T-helper 1 cell (primary cell): ENCODE results near the gene CDKN2AIPNL.
"Not testable (repeated sequence)": the region's sequence is repeated elsewhere in the genome, so short reads cannot be mapped to it uniquely, and the experiment has no call there.

ENCODE experiments used
- DNase-seq, 5 donors: peaks; one replicate each; pipeline ENCODE4 v3.0.0-alpha.2; 2012 to 2020

CDKN2AIPNL gene

DNA sequence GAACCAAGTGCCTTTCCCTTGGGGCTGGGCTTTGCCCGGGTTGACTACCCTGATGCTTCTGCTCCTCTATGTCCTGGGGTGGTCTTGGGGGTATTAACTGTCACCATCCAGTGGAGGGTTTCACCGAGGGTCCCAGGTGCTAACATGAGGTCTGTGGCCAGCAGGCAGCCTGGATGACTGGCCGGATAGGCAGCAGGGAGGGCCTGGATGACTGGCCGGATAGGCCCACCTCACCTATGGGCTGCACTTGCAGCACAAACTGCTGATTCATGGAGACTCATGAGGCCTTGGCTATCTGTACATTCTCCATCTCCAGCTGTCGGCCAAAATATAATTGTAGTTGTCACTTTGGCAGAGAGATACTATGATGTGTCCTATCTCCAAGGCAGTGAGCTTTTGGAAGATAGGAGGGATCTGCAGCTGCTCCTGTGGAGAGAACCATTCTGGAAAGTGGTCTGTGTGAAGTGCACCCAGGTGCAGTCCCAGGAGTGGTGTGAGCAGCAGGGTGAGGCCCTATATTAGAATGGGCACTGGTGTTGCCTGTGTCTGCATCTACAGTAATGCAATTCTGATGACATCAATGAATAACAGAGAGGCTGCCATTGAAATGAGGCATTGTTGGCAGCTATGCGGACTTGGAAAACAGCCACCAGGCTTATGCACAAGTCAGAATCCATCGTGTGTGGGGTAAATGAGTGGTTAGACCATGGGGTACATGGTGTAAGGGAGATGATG, 26.3 kb upstream of the CDKN2AIPNL start:
- no peak for DNase-seq

DNA sequence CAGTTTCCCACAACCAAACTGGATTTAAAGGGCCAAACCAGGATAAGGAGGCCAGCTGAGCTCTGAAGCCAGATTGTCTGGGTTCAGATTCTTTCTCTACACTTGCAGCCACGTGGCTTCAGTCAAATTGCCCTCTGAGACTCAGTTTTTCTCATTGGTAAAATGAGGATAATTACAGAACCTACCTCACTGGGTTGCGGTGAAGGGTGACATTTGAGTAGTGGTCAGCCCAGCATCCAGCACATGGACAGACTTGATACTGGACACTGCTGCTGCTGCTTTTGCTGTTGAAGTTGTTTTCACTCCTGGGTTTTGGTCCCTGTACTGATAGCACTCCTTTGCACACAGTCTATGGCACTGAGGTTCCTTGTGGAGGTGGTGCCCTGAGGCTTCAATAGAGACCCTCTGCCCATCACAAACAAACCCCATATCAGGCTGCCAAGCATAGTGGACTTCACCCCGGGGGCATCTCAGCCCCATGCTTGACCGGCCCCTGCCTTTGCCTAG, 25.7 kb upstream of the CDKN2AIPNL start:
- no peak for DNase-seq

DNA sequence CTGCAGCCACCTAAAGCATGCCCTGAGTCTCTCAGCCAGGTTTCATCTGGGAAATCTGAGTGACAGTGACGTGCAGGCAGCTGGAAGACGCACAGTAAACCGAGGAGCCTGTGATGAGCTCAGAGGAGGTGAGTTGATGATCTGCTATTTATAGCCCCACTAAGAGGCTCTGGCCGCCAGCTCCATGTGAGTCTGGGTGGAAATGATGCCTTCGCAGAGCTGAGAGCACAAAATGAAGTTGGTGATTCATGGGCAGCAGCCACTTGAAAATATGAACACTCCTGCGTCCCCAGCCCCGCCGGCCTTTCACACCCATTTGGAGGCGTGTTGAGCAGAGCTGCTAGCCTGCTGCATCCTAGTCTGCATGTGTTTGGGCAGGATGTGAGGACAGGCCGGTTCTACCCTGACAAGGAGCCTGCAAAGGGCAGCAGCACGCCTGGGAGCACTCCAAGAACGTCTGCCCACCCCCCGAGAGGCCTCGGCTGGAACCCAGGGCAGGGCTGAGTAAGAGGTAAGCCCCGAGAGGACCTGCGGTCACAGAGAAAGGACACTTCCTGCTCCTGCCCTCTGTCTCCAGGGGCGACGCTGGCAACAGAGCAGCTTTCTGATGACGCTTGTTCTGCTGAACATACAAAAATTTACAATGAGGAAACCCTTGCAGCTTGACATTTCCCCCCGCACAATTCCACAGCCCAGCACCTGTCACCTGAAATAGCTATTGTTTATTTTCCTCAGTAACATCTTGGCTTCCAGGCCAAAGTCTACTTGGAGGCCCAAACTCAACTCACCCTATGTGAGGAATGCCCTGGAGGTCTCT, 25.1 kb upstream of the CDKN2AIPNL start:
- DNase-seq, result peak in 4 of 5 donors; percentile 16 to 71 (median 20)

DNA sequence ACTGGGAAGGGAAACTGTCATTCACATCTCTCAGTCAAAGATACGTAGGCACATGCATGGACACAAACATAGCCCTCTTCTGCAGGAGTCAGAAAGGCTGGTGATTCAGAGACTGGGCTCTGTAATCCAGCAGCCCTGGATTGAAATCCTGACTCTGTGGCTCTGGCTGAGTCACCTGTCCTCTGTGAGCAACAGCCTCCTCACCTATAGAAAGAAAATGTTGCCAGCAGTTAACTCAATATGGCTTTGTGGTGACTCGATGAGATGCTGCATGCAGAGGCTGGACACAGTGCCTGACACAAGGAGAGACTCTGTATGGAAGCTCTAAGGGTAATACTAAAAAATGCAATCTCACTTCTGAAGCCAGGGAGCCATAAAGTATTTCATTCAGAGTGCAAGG, 23.9 kb upstream of the CDKN2AIPNL start:
- DNase-seq, result no peak

DNA sequence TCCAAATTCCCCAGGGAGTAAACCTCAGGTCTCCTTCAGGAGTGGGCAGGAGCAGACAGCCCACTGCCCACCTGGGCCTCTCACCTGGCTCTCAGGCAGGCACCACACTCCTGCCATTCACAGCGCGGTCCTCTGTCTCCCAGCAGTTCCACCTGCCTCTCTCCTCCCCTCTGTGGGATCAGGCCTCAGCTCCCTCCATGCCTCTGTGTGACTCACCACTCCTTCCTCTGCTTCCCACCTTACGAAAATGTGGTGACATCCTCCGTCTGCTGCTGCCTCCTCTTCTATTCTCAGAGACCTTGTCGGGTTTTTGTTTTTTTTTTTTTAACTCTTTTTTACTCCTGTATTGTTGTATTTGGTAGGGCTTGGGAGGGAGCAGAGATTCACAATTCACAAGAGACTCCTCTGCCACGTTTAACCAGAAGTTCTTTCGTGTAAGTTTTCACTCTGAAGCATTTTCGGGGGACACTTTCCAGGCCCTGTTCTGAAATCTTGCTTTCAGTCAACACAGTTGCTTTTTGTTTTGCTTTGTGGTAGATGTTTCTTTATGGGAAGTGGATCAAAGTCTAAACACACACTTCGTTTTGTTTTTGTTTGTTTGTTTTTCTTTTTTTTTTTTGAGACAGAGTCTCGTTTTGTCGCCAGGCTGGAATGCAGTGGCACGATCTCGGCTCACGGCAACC, 21.1 kb upstream of the CDKN2AIPNL start:
- DNase-seq, result no peak

DNA sequence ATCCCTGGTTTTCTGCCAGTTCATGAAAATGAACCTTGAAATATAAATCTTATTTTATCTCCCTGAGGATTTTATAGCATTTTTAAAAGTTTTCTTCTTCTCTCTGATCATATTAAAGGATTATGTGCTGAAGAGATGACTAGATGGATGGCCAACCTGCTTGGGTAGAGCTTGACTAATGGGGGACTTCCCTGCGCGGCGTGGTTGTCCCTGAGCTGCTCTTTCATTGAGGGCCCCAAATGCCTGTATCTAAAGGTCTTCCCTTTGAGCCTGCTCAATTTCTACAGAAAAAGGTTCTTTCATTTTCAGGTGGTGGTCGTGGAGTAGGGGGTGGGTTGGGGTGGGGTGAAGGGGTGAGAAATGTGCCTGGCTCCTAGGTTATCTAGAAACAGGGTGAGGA, 20.5 kb upstream of the CDKN2AIPNL start:
- no peak for DNase-seq

DNA sequence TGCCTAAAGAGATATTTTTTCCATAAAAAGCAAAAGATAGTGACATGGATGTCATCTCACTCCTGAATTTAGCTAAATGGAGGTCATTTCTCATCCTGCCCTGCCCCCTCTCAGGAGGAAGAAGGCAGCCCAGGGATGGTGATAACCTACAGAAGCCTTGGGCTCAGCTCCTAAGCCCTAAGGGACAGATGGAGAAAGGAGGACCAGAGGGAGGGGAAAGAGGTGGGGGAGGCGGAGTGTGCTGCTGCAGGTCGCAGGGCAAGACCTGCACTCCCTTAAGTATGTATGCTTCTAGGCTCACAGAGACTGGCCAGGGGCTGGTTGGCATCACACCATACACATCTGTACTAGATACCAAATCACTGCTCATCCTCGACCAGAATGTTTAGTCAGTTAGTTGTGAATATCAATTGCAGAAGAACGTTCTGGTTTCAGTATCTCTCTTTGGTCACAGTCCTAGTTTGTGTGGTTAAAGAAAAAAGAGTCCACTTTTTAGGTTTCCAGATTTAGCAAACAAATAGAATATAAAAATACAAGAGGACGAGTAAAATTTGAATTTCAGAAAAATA, 18.4 kb upstream of the CDKN2AIPNL start:
- DNase-seq, result no peak

DNA sequence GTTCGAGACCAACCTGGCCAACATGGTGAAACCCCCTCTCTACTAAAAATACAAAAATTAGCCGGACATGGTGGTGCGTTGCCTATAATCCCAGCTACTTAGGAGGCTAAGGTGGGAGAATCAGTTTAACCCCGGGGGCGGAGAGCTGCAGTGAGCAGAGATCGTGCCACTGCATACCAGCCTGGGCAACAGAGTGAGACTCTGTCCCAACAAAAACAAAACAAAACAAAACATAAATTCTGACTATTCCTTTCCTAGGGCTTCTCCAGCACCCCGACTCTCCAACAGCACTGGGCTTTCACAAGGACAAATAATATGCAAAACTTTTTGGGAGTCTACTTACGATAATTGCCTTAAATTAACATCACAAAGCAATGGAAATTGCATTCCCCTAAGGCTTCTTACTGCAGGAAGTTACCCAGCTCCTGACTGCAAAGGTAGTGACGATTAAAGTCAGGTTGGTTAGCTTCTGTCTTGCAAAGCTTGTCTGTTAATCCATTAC, 15.9 kb upstream of the CDKN2AIPNL start:
- no peak for DNase-seq

DNA sequence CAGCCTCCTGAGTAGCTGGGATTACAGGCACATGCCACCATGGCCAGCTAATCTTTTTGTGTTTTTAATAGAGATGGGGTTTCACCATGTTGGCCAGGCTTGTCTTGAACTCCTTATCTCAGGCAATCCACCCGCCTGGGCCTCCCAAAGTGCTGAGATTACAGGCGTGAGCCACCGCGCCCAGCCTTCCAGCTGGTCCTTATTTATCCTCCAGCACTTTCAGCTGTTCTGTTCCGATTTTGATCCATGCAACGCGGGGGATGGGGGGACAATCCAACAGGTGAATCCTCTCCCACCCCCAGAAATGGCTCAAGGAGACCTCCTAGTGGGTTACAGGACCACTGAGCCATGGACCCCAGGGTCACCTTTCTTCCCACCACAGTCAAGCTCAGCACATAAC, 14.7 kb upstream of the CDKN2AIPNL start:
- no peak for DNase-seq

DNA sequence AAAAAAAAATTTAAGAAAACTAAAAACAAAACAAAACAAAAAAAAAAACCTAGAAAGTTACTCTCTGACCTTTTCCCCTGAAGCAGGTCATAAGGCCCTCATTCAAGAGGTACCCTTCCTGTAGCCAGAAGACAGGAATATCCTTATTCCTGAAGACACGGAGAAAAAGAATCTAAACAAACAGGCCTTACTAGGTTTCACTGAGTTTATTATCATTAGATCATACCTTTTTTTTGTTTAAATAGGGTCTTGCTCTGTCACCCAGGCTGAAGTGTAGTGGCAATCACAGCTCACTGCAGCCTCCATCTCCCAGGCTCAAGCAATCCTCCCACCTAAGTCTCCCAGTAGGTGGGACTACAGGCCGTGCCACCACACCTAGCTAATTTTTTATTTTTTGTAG, 11.7 kb upstream of the CDKN2AIPNL start:
- DNase-seq, result no peak

DNA sequence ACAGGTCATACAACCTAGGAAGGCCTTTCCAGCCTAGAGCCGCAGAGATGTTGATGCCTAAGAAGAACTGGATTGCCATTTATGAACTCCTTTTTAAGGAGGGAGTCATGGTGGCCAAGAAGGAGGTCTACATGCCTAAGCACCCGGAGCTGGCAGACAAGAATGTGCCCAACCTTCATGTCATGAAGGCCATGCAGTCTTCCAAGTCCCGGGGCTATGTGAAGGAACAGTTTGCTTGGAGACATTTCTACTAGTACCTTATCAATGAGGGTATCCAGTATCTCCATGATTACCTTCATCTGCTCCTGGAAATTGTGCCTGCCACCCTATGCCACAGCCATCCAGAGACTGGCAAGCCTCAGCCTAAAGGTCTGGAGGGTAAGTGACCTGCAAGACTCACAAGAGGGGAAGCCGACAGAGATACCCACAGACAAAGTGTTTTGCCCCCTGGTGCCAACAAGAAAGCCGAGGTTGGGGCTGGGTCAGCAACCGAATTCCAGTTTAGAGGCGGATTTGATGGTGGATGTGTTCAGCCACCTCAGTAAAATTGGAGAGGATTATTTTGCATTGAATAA, 11.2 kb upstream of the CDKN2AIPNL start:
- no peak for DNase-seq

DNA sequence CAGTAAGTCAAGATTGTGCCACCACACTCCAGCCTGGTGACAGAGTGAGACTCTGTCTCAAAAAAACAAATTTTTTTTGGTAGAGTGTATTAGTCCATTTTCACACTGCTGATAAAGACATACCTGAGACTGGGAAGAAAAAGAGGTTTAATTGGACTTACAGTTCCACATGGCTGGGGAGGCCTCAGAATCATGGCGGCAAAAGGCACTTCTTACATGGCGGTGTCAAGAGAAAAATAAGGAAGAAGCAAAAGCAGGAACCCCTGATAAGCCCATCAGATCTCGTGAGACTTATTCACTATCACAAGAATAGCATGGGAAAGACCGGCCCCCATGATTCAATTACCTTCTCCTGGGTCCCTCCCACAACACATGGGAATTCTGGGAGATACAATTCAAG, 9.4 kb upstream of the CDKN2AIPNL start:
- DNase-seq, result not testable (repeated sequence)

DNA sequence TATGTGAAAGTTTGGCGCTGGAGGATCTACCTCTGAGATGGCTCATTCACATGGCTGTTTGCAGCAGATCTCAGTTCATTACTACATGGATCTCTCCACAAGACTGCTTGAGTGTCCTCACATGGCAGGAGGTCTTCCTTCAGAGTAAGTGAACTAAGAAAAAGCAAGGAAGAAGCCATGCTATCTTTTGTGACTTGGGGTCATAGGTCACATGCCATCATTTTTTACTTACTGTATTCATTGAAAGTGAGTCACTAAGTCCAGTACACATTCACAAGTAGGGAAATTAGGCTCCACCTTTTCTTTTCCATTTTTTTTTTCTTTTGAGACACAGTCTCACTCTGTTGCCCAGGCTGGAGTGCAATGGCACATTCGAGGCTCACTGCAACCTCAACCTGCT, 8.7 kb upstream of the CDKN2AIPNL start:
- no peak for DNase-seq

DNA sequence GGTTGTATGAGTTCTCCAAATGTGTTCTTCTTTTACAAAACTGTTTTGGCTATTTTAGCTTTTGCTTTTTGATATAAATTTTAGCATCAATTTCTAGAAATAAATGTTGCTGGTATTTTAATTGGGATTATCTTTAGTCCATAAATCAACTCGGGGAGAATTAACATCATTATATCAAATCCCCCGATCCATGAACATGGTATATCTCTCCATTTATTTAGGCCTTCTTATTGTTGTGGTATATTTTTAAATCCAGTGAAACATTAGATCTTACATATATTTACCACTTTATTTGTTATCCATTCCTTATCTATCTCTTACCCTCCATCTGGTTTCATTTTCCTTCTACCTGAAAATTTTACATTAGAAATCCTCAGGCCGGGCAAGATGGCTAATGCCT, 7.3 kb upstream of the CDKN2AIPNL start:
- no peak for DNase-seq

DNA sequence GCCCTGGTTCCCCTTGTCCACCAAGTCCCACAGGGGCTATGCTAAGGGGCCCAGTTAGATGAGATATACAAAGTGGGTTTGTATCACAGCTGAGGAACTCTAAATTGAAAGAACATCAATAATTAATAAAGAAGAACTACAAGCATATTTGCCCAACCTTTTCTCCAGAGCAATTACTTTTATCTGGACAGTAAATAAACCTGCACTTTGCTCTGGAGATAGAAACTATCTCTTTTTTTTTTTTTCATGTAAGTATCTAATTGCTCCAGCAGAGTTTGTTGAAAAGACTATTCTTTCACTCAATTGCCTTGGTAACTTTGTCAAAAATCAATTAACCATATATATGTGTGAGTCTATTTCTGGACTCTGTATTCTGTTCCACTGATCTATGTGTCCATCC, 6.0 kb upstream of the CDKN2AIPNL start:
- no peak for DNase-seq

DNA sequence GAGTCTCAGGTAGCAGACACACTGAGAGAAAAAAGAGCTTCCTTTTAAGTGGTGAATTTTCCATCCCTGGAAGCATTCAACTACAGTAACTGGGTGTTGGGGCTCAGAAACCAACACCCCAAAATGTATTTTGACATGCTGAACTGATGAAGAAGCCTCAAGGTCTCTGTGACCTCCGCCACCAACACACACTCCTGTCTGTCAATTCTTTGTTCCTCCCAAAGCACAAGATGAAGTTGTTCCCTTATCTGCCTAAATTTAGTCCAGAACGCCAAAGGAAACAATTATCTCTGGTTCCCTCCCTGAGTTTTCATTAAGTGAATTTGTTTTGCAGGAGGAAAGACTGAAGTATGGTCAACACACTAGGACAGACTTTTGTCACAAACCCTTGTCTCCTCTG, 1.4 kb upstream of the CDKN2AIPNL start:
- no peak for DNase-seq

DNA sequence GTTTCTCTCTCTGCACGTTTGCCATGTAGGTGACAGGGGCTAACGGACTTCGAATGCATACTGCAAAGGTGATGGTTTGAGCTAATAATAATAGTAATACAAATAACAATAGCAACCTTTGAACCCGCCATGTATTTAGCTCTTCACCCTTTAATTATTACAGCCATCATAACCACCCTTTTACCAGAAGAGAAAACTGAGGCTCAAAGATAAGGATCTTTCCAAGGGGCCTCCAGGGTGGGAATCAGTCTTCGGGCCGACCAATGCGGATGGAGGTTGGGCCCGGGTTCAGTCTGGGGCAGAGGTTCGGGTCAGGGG, 494 bp downstream of the CDKN2AIPNL start:
- no peak for DNase-seq

DNA sequence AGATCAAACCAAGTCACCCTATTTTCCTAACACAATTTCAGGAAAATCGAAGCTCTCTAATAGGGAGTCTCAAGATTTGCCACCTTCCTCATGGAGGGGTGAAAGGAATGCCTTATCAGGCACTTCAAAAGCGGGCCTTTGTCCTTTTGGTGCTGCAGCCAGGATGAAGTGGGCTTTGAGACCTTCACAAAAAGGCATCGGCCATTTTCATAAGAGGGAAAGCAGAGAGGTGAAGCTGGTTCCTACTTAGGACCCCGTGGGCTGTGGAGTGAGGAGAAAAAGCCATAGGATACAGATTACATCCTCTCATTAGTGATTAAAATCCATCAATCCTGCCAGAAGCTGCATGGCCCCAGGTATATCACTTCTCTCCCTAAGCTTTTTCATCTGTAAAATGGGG, 859 bp downstream of the CDKN2AIPNL start:
- DNase-seq, result no peak

DNA sequence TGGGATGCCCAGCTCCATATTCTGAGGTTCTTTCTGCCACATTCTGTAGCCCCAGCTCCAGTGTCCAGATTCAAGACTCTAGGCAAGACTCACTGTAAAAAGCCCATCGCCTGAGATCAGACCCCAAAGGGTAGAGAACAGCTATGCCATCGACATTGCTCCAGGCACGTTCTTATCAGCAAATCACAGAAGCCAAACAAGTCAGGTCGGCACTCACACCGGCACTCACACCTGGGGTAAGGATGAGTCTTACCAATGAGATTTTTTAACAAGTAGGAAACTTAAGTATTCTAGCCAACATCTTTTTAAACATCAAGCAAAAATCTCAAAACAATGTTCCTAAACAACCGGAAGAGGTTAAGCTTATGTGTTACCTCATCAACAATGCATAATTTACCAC, 2.4 kb downstream of the CDKN2AIPNL start:
- no peak for DNase-seq

DNA sequence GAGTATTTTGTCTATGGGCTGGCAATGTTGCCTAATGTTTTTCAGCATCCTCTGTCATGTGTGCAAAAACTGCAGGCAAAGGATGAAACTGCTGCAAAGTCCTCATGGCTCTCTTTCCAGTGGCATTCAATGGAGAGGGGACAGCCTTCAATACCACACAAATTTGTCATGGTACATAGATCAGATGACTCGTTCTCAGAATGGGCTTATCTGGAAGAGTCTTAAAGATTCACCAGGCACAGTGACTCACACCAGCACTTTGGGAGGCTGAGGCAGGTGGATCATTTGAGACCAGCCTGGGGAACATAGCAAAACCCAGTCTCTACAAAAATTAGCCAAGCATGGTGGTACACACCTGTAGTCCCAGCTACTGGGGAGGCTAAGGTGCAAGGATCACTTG, 5.3 kb downstream of the CDKN2AIPNL start:
- no peak for DNase-seq

DNA sequence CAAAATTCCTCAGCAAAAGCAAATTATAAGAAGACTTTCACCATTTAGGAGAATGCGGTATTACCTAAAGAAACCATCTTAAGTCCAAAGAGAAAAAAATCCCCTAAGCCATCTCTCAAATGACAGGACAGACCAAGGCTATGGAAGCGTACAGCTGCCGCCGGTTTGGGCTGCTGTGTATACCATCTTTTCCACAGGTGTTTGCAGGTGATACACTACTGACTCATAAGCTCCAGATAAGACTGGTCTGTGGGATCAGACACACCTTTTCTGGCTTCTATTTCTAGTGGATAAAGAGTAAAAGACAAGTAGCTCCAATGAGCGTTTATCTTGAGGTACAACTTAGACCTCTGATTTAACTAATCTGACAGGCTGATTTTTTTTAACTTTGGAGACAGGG, 7.7 kb downstream of the CDKN2AIPNL start:
- DNase-seq, result no peak

DNA sequence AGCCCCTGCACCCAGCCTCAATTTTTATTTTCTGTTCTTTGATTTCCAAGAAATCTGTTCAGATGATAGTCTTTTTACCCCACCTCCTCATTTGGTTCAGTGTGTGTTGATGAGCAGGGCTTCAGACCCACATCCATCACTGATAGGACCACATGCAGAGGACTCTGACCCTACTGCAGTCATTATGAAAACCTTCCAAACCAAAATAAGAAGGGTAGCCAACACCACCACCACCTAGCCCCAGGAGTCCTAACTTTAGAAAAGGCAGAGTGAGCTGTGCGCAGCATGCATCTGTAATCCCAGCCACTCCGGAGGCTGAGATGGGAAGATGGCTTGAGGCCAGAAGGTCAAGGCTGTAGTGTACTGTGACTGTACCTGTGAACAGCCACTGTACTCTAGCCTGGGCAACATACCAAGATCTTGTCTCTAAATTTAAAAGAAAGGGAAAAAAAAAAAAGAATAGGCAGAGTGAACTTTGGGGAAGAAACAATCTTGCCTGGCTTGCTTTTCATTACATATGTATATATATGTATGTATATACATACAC, 13.0 kb downstream of the CDKN2AIPNL start:
- no peak for DNase-seq

DNA sequence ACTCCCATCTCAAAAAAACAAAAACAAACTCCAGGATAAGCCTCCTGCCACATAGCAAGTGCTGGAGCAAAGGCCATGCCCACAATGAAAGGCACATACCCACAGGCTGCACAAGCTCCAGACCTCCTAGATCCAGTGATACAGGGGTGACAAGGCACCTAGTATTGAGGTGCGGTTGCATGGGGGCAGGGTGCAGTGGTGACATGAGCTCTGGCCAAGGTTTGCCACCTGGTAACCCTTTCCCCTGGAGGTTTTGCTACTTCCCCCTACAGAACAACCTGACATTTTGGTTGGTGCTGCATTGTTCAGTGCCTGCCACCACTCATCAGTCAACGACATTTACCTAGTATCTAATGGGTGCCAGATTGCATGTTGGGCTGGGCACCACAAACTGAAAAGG, 14.5 kb downstream of the CDKN2AIPNL start:
- DNase-seq, result no peak
